ENCODE data around the gene MEAF6. TPM values are rescaled to one million over a fixed set of nuclear protein-coding genes. Genes with fewer than 3 reads are reported as not detected.

The MEAF6 gene
- total RNA-seq, 1 donor from 2014 or later = 62.3 TPM

GRCh38 chr1:37465593-37466517 is 48.7 kb downstream of the MEAF6 start:
- Mint-ChIP-seq H3K27me3 (ENCODE audit: unreplicated experiment) (no peaks in the 10 kb centered on the region), H3K36me3 (ENCODE audit: unreplicated experiment) (no peaks in the 10 kb centered on the region), H3K9me3 (ENCODE audit: unreplicated experiment) (no peaks in the 10 kb centered on the region), H3K4me1 (ENCODE audit: unreplicated experiment) (peaks cover 16% of the 10 kb centered on the region), H3K27ac (ENCODE audit: unreplicated experiment) (no peak overlapping the region), H3K4me3 (ENCODE audit: unreplicated experiment) (no peak overlapping the region)
- TF ChIP-seq CTCF (IDR thresholded peaks at IDR 0.05) = no peak
- DNase-seq (ENCODE audit: extremely low spot score, unreplicated experiment) = no peak

- H3K27me3 Mint-ChIP-seq (ENCODE audit: unreplicated experiment) = no peaks in the 10 kb centered on the region
- peaks cover 4% of the 10 kb centered on the region for H3K4me1 Mint-ChIP-seq (ENCODE audit: unreplicated experiment)
- no peak for DNase-seq (ENCODE audit: extremely low spot score, unreplicated experiment)
- no peaks in the 10 kb centered on the region for H3K9me3 Mint-ChIP-seq (ENCODE audit: unreplicated experiment)
- H3K36me3 Mint-ChIP-seq (ENCODE audit: unreplicated experiment) = no peaks in the 10 kb centered on the region
- H3K27ac Mint-ChIP-seq (ENCODE audit: unreplicated experiment) = no peak overlapping the region
- H3K4me3 Mint-ChIP-seq (ENCODE audit: unreplicated experiment) = no peak overlapping the region
- no peak for TF ChIP-seq CTCF (IDR thresholded peaks at IDR 0.05)
These were observed 50.1 kb downstream of the MEAF6 start for GRCh38 chr1:37464443-37464842.

DNA sequence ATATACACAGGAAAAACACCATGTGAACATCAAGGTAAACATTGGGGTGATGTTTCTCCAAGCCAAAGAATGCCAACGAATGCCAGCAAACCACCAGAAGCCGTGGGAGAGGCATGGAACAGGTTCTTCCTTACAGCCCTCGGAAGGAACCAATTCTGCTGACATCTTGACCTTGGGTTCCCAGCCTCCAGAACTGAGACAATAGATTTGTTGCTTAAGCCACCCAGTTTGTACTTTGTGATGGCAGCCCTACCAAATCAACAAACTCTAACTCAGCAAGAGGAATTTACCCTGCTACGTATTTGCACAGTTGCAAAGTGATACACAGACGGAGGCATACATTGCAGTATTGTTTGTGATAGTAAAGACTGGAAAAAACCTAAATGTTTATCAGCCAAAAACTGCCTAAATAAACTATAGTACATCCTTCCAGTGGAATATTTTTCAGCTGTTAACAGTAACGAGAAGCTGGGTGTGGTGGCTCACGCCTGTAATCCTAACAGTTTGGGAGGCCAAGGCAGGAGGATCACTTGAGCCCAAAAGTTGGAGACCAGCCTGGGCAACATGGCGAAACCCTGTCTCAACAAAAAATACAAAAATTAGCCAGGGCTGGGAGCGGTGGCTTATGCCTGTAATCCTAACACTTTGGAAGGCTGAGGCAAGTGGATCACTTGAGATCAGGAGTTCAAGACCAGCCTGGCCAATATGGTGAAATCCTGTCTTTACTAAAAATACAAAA is 52.7 kb downstream of the MEAF6 start:
- H3K4me3 Mint-ChIP-seq (ENCODE audit: unreplicated experiment) = no peak overlapping the region

DNA sequence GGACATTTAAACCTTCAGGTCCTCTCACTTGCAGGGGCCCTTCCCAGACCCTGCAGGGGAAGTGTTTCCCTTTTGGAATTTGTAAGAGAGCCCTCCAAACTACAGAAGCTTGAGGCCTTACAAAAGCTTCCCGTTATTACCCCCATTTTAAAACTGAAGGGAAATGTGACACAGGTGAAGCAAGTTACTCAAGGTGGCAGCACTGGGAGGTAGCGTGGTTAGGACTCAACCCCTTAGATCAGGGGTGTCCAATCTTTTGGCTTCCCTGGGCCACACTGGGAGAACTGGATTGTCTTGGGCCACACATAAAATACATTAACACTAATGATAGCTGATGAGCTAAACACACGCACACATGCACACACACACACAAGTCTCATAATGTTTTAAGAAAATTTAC is 56.0 kb downstream of the MEAF6 start:
- H3K4me3 Mint-ChIP-seq (ENCODE audit: unreplicated experiment) = no peak overlapping the region
- peaks cover 5% of the 10 kb centered on the region for H3K4me1 Mint-ChIP-seq (ENCODE audit: unreplicated experiment)
- H3K9me3 Mint-ChIP-seq (ENCODE audit: unreplicated experiment) = no peaks in the 10 kb centered on the region
- no peak for DNase-seq (ENCODE audit: extremely low spot score, unreplicated experiment)
- no peak for TF ChIP-seq CTCF (IDR thresholded peaks at IDR 0.05)
- no peaks in the 10 kb centered on the region for H3K36me3 Mint-ChIP-seq (ENCODE audit: unreplicated experiment)
- no peak overlapping the region for H3K27ac Mint-ChIP-seq (ENCODE audit: unreplicated experiment)
- H3K27me3 Mint-ChIP-seq (ENCODE audit: unreplicated experiment) = no peaks in the 10 kb centered on the region

More for the DNA sequence above, 52.7 kb downstream of the MEAF6 start:
- no peaks in the 10 kb centered on the region for H3K4me1 Mint-ChIP-seq (ENCODE audit: unreplicated experiment)
- no peaks in the 10 kb centered on the region for H3K27me3 Mint-ChIP-seq (ENCODE audit: unreplicated experiment)
- DNase-seq (ENCODE audit: extremely low spot score, unreplicated experiment) = no peak
- no peak for TF ChIP-seq CTCF (IDR thresholded peaks at IDR 0.05)
- no peaks in the 10 kb centered on the region for H3K9me3 Mint-ChIP-seq (ENCODE audit: unreplicated experiment)
- H3K36me3 Mint-ChIP-seq (ENCODE audit: unreplicated experiment) = no peaks in the 10 kb centered on the region
- H3K27ac Mint-ChIP-seq (ENCODE audit: unreplicated experiment) = no peak overlapping the region

DNA sequence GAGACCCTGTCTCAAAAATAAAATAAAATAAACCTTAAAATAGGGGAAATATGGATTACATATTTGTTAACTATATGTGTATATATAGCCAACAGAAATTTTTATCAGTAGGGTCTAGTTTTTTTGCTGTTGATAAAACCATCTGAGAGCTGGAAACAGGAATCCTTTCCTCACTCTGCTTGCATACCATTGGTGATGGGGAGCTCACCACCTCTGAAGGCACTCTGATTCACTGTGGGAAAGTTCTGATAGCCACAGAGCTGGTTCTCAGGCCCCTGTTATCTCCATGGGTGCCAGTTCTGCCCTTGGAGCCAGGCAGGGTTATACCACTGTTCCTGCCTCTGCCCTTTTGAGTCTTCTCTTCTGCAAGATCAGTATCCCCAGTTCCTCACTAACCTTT is 58.0 kb downstream of the MEAF6 start:
- Mint-ChIP-seq H3K36me3 (ENCODE audit: unreplicated experiment) (no peaks in the 10 kb centered on the region), H3K4me3 (ENCODE audit: unreplicated experiment) (no peak overlapping the region), H3K27me3 (ENCODE audit: unreplicated experiment) (no peaks in the 10 kb centered on the region), H3K27ac (ENCODE audit: unreplicated experiment) (no peak overlapping the region), H3K9me3 (ENCODE audit: unreplicated experiment) (no peaks in the 10 kb centered on the region), H3K4me1 (ENCODE audit: unreplicated experiment) (peaks cover 5% of the 10 kb centered on the region)
- no peak for TF ChIP-seq CTCF (IDR thresholded peaks at IDR 0.05)
- DNase-seq (ENCODE audit: extremely low spot score, unreplicated experiment) = no peak
